C4-2B (cell line): ENCODE data around the gene DNAJC22.

Experiments used
- CTCF ChIP-seq: fragments of 450-650 bp; conservative IDR thresholded peaks from 2 replicates; pipeline ENCODE4 v1.5.1; 2017; ENCODE audit warnings: mild to moderate bottlenecking
- ZFX ChIP-seq: fragments of 450-650 bp; IDR thresholded peaks from 2 replicates; pipeline ENCODE4 v1.6.1; 2017

- TF ChIP-seq CTCF (no peak), ZFX (0 out of 2 replicates have a peak, but pooled peaks have one; percentile 6)
Measured at GRCh38 chr12:49323524-49324097, 23.1 kb upstream of the DNAJC22 start.
